Measurements from ENCODE around the gene S100A12.

S100A12 gene

DNA sequence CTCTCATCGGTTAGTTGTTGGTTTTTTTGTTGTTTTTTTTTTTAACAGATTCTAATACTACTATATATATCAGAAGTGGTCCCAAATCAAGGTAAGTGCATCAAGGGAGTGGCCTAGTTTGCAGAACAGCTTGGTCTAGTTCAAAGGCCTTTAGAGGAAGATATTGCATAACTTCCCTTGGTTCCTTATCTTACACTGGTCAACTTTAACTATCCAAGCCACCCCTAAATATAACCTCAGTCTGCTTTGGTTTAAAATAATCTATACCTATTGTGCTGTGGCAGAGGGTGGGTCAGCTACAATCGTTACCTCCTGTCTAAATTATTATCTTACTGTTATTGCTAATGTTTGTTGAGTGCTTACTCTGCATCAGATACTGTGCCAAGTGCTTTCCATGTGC, 6.9 kb downstream of the S100A12 start:
- no peak for DNase-seq (ENCODE audit: low read depth)

DNA sequence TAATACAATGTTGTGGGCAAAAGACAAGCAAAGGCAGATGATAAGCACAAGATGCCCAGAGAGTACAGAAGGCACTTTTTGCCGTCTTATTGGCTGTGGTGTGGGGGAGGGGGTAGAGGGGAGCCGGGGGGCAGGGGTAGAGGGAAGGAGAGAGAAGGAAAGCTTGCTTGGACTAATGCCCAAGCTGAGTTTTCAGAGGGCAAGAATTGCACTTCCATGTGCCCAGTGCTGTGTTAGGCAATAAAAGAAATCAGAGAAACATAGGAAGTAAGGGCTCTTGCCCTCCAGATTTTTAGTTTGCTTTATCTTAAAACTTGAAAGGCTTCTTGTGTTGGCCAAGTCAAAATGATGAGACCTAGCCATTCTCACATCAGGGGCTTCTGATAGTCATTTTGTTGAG, 8.3 kb downstream of the S100A12 start:
- DNase-seq (ENCODE audit: low read depth) = no peak

DNA sequence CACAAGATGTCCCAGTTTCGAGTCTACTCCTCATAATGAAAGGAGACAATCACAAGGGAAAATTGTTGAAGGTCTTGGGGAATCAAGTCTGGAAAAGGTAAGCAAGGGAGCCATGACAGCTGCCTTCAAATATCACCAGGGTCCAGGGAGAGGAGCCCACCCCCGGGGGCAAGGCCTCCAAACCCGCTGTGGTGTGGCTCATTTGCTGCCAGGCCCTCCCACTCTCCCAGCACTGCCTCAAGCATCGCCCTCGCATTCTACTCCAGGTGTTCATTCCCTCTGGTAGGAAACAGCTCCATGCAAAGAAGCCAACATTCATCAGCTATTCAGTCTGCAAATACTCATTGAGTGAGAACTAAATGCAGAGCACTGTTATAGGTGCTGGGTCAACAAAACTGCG, 9.2 kb downstream of the S100A12 start:
- DNase-seq (ENCODE audit: low read depth) = no peak

DNA sequence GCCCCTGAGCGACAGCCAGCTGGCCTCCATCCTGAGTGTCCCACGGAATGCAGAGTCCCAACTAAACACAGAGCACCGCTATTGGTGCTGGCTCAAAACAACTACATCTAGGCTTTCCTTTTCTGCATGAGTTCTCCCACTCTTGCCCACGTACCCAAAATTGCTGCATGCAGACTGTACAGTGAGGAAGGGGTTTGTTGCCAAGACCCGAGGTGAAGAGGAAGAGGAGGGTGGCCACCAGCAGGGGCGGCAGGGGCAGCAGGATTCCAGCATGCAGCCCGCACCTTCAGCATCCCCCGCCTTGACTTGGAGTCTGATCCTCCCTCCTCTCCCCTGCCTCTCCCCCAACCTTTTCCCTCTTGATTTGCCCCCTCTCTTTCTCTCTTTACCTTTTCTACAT, 9.7 kb downstream of the S100A12 start:
- DNase-seq (ENCODE audit: low read depth) = no peak

DNA sequence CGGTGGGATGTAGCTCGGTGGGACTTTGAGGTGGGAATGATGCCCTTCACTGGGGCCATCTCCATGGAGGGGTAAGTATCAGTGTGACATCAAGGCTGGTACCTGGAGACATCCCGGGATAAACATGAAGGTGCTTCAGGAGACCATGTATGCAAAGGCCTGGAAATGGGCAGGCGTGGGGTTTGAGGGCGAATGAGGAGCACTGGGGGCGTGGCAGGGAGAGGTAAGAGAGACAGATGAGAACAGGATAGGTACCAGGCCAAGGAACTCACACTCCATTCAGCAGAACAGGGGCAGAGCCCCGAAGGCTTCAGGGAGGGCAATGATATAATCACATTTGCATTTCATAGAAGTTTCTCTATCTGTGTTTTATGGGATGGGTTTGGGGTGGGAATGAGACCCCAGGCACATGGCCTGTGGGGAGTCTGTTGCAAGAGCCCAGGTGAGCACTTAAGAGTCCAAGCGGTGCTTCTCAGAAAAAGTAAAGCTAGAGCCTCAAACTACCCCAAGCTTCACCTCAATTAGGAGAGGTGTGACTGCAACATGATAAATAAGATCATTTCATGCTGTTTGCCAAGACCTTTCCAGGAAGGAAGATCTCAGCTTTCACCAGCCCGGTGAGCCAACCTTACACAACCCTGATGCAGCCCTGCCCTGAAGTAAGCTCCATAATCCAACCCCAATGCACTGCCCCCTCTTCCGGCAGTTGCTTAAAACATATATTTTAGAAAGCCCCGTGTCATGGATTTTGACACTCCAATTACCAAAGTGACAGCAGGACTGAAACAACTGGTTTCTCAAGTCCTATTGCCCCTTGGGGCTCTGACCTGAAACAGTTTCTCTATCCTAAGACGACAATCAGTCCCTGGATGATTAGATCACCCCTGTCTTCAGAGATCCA, 10.4 kb downstream of the S100A12 start:
- DNase-seq (ENCODE audit: low read depth) = no peak

DNA sequence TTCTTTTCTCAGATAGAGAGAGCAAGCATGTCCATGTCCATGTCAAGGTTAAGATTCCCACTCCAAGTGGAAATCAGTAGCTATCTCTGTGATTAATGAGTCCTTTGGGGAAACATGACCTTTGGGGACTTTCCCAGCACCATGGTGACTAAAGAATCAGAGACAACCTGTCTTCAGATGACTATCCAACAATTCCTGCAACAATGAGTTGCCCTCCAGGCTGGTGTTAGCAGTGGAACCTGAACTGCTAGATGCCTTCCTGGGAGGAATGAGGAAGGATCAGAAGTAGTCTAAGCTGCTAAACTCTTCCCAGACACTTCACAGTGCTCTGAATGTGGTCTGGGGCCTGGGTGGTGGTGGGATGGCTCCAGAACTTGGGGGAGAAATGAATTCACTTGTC, 11.3 kb downstream of the S100A12 start:
- no peak for DNase-seq (ENCODE audit: low read depth)

DNA sequence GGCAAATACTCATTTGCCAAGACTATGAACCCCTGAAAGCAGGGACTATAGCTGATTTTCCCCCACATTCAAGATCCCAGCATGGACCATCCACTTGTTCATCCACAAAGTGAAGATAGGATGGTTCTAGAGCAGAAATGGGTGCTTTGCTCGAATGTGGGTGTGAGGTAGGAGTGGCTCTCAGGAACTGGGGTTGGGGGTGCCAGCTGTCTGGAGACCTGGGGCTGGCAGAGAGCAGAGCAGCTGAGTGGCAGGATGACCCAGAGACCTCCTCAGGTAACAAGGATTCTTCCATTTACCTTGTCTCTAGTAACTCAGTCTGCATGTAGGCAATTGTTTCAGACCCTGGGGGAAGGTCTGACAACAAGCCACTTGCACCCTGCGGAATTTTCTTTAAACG, 11.8 kb downstream of the S100A12 start:
- DNase-seq (ENCODE audit: low read depth) = no peak

DNA sequence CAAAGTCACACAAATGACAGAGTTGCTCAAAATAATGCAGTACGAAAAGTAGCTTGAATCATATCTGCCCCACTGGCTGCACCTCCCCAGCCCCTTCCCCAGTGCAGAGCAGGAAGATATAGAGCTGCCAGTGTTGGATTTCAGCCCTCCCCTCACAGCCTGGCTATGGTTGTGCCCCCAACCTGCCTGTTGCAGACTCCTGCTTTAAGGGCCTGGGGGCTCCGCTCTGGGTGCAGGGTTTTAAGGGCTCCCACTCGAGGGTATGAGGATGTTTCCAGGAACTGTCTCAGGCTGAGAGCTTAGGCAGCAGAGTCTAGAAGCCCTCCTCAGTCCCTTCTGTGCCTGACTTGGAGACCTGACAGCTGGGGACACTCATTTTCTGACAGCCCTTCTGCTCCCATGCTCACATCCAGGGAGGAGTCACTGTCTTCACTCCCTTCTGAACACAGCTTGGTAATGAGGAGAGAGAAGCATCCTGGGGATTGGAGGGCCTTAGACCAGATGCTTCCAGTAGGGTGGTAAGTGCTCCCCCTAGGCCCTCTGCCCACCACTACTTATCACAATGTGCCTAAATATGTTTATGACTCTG, 13.1 kb downstream of the S100A12 start:
- no peak for DNase-seq (ENCODE audit: low read depth)

DNA sequence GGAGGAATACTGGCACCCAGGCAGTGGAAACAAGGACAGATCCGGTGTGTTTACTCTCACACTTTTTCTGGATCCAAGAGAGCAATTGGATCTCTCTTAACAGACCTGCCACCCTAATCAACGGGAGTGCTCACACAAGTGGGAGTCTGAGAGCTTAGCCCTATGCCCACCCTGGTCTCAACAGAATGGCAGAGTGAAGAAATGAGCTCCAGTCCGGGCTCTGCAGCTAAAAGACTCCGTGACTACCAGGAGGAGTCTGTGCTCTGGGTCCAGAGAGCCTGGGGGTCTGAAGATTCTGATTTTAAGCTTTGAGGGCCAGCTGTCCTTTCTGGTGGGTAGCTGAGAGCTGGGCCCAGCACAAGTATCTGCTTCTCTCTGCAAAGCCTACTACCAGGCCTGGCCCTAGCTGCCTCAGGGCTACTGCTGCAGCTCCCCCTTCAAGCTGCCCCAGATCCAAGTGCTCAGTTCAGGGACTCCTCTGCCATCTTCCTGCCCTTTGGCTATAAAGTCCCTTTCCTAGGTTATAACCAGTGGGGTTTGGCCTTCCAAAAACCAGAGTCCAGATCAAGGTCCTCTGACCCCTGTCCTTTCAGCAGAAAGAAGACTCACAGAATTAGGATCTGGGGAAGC, 13.8 kb downstream of the S100A12 start:
- no peak for DNase-seq (ENCODE audit: low read depth)

DNA sequence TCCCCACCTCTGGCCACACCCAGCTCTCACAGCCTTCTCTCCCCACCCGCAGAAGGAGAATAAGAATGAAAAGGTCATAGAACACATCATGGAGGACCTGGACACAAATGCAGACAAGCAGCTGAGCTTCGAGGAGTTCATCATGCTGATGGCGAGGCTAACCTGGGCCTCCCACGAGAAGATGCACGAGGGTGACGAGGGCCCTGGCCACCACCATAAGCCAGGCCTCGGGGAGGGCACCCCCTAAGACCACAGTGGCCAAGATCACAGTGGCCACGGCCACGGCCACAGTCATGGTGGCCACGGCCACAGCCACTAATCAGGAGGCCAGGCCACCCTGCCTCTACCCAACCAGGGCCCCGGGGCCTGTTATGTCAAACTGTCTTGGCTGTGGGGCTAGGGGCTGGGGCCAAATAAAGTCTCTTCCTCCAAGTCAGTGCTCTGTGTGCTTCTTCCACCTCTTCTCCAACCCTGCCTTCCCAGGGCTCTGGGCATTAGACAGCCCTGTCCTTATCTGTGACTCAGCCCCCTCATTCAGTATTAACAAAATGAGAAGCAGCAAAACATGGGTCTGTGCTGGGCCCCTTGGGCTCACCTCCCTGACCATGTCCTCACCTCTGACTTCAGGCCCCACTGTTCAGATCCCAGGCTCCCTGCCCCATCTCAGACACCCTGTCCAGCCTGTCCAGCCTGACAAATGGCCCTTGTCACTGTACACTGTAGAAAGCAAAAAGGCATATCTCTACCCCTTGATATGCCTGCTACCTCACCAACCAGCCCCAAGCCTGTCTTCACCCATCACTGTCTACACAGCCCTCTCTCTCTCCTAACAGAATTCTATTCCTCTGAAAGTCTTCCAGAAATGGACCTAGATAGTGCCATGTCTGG, 14.6 kb downstream of the S100A12 start:
- DNase-seq (ENCODE audit: low read depth) = no peak

DNA sequence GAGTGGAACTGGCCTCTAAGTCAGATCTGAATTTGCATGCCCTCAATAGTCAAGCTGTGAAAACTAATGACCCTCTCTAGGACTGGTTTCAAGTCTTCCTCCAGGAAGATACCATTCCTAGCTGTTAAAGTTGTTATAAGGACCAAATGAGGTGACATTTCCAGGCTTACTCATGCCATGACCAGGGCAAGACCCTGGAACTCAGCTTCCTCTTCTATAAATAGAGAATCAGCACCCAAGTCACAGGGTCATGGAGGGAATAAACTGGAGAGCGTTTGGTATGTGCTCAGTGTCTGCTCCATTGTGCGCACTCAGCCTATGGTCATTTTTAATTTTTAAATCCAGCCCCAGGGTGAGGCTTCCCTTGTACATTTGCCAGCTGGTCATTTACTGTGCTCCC, 15.2 kb downstream of the S100A12 start:
- DNase-seq (ENCODE audit: low read depth) = no peak

DNA sequence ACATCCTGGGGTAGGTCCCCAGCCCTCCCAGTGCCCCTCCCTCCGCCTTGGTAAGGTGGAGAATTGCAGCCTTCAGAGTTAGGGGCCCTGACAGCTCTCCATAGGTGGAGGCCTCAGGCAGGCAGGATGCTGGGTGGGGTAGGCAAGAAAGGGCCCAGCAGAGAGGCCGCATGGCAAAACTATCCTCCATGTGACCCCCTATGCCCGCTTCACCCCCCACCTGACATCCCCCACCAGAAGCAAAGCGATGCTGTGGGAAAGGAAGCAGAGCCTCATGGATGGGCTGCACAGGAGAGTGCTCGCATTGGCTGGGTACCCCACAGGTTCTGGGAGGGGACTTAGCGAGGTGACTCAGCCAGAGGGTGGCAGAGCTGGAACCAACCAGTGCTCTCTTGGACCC, 16.2 kb downstream of the S100A12 start:
- no peak for DNase-seq (ENCODE audit: low read depth)

DNA sequence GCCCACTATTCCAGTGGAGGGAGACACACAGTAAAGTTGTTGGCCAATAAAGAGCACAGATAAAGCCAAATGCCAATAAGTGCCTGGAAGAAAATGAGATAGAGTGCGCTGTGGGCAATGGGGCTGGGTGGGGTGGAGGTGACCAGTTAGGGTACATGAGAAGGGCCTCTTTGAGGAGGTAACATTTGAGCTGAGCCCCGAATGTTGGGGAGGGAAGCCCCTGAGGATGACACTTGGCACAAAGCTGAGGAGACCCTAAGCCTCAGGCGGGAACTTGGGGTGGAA, 16.8 kb downstream of the S100A12 start:
- no peak for DNase-seq (ENCODE audit: low read depth)

DNA sequence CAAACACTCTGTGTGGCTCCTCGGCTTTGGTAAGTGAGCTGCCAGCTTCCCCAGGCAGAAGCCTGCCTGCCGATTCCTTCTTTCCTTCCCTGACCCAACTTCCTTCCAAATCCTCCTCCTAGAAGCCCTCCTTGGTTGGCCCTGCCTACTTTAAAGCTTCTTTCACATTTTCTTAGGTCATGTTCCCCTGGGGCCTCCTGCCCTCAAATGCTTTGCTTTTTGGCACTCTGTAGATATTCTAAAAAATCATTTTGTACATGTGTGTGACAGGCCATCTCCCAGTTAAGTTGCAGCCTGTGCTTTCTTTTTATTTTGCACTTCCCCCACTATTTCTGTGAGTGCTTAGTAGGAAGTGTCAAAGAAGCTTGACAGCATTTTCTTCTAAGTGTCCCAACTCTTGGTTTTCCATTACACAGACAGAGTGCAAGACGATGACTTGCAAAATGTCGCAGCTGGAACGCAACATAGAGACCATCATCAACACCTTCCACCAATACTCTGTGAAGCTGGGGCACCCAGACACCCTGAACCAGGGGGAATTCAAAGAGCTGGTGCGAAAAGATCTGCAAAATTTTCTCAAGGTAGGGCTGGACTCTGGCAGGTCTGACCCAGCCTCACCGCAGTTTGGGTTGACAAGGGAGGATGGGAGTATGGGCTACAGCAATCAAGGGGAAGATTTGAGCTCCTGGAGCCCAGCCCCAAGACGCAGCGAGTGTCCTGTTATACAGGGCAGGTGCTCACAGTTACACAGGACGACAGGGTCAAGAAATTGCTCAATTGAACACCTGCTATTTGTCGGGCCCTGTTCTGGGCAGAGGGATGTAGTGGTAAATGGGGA, 17.3 kb downstream of the S100A12 start, which contains the start of gene S100A9:
Gene S100A9 (plus strand): TSS at position 2 of the 838 bp plus-strand sequence. CDS start 430 bp downstream, at position 432.
- no peak for DNase-seq (ENCODE audit: low read depth)

DNA sequence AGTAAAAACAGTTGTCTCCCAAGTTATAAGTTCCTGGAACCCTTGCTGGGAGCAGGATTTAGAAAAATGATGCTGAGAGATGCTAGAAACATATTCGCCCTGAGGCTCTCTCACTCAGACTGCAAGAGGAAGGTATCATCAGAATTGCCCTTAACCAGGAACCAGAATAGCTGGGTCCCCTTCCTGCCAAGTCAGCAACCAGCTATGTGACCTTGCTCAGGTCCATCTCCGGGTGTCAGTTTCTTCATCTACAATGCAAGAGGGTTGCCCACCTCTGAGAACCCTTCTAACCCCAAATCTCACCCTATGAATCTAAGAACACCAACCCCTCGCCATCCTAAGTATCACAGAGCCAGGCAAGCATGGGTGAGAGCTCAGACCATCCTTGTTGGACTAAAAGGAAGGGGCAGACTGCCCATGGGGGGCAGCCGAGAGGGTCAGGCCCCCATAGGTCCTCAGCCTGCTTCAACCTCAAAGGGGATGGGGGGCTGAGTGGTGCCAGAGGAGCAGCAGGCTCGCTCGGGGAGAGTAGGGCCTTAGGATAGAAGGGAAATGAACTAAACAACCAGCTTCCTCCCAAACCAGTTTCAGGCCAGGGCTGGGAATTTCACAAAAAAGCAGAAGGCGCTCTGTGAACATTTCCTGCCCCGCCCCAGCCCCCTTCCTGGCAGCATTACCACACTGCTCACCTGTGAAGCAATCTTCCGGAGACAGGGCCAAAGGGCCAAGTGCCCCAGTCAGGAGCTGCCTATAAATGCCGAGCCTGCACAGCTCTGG, 18.2 kb downstream of the S100A12 start:
- DNase-seq (ENCODE audit: low read depth) = no peak

DNA sequence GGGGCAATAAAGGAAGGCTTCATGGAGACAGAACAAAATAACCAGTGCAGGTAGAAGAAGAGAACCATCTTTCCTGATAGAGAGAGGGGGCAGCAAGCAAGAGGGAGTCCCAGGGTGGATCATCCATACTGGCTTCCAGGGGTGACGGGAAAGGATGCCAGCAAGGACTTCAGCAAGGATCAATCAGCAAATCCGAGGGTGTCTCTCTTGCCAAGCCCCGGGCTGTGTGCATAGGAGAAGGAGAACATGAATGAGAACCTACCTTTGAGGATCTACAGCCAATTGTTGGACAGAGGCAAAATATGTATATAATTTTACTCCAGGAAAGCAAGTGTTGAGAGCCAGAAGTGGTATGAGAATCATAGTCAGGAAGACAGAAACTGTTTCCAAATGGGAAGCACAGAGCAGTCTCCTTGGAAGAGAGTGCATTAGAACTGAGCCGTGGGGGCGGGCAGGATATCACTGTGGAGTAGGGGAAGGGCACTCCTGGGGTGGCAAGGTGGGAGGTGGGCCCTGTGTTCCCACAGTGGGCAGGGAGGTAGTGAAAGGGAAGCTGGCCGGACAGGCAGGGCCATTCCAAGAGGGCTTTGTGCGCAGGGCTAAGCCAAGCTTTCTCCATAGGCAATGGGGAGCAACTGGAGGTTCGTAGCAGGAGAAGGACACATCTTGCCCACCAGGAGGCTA, 18.9 kb downstream of the S100A12 start:
- no peak for DNase-seq (ENCODE audit: low read depth)

DNA sequence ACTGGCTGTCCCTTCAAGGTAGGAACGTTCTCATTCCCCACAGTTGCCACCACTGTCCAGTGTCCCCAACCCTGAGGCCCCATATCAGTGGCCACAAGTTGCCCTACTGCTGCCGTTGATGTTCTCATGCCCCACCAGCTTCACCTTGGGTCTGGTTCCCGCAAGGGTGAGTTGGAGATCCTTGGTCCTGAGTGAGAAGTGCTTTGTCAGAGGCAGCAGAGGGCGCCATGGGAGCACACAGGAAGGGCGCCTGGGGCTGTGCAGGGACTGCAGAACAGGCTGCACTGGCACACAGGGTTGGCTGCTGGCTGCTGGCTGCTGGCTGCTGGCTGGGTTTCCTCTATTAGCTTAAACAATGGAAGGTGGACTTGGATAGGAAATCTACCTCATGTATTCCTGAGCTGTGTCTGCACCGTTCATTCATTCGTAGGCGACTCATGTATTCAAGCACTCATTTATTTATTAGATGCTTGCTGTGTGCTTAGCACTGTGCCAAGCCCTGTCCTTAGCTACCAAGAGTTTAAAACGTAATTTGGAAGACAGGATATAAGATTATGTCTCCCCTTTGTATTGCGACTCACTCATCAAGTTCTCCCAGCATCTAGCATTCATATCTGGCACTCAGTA, 19.9 kb downstream of the S100A12 start:
- DNase-seq (ENCODE audit: low read depth) = no peak

DNA sequence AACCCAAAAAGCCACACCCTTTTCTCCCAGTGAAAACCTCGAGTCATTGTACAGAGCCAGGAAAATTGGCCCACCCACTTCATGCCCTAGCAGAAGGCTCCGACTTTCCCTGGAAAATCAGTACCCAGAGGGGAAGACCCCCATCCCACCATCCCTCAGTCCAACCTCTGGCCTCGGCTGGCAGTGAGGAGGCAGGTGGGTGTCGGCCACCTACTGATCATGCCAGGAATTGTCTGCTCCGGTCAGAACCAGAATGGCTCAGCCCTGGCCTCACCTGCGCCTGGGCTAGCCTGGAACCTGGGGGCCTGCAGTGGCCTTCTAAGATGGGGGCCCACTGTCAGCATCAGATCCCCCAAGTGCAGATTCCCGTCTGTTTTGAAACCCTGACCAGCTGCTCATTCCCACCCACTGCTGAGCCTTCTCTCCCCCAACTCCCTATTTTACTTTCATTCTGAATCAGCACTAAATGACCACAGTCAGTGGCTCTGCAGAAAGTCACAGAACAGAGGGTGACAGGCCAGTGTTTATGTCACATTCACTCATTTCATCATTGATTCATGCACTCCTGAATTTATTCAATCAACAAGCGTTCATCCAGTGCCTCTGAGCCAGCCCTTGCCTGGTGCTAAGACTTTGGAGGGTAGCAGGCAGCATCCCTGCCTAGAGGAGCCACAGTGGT, 20.8 kb downstream of the S100A12 start:
- no peak for DNase-seq (ENCODE audit: low read depth)

All from stimulated activated CD4-positive, alpha-beta T cell treated with anti-CD3 and anti-CD28 coated beads, Interleukin-2, amount 100 ng/mL, for 4 hours (primary cell).